Measurements from ENCODE around the gene CCSER1.

Gene CCSER1

DNA sequence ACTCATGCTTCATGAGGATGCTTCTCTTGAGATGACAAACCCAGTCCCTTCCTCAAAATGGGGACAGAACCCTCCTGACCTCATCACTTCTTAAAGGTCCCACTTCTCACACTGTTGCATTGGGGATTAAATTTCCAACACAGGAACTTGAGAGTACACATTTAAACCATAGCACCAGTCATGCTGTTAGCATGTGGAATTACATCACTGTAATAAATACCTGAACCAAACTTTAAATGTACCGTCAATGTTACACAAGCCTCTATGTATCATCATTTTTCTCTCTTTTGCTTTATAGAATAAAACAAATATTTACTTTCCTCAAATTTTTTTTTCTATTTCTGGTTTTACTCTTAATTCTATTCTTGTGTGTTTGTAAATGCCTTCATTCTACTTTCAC, 448.2 kb downstream of the CCSER1 start:
- no peak overlapping the region for H3K4me3 ChIP-seq (ENCODE audit: low read length)
- H3K27me3 ChIP-seq (ENCODE audit: control insufficient read depth, insufficient read depth, low read length) = no peaks in the 10 kb centered on the region
- peaks cover 1% of the 10 kb centered on the region for H3K9me3 ChIP-seq (replicated peaks; ENCODE audit: low read length)
- H3K36me3 ChIP-seq (ENCODE audit: insufficient read depth, low read length) = no peaks in the 10 kb centered on the region
- H3K4me1 ChIP-seq (ENCODE audit: control insufficient read depth, insufficient read depth, low read length) = no peaks in the 10 kb centered on the region
- H3K4me2 ChIP-seq (ENCODE audit: low read length) = no peak overlapping the region
- no peak overlapping the region for H3K9ac ChIP-seq (ENCODE audit: low read depth, low read length)

DNA sequence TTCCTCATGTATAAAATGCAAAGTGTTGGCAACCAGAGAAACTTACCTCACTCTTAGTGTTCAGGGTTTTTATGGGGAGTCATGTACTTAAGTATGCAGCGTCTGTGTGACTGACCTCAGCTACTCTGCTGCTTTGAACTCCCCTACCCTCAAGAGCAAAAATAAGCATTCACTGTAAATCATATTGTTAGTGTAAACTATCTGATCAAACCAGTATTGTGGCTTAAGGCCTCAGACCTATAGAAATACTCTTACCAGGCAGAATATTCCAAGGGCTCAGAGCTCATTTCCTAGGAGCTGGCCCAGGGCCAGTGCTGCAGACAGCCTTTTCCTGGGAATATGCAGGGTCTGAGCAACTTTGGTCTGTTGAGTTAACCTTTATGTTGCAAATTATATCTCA, 453.1 kb downstream of the CCSER1 start:
- Histone ChIP-seq H3K36me3 (ENCODE audit: insufficient read depth, low read length) (no peaks in the 10 kb centered on the region), H3K4me1 (ENCODE audit: control insufficient read depth, insufficient read depth, low read length) (no peaks in the 10 kb centered on the region), H3K27me3 (ENCODE audit: control insufficient read depth, insufficient read depth, low read length) (no peaks in the 10 kb centered on the region), H3K4me3 (ENCODE audit: low read length) (no peak overlapping the region), H3K4me2 (ENCODE audit: low read length) (no peak overlapping the region), H3K9ac (ENCODE audit: low read depth, low read length) (no peak overlapping the region), H3K9me3 (replicated peaks; ENCODE audit: low read length) (no peaks in the 10 kb centered on the region)

DNA sequence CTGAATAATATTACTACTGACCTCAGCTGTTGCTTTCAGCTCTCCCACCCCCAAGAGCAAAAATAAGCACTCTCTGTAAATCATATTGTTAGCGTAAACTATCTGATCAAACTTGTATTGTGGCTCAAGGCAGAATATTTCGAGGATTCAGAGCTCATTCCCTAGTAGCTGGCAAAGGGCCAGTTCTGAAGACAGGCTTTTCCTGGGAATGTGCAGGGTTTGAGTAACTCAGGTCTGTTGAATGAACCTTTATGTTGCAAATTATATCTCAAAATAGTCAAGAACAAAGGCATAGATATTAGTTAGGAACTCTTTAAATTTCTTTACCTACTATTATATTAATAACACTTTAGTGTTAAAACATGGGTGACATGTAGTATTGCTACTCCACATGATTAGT, 454.9 kb downstream of the CCSER1 start:
- Histone ChIP-seq H3K27me3 (ENCODE audit: control insufficient read depth, insufficient read depth, low read length) (no peaks in the 10 kb centered on the region), H3K9ac (ENCODE audit: low read depth, low read length) (no peak overlapping the region), H3K36me3 (ENCODE audit: insufficient read depth, low read length) (no peaks in the 10 kb centered on the region), H3K4me3 (ENCODE audit: low read length) (no peak overlapping the region), H3K4me1 (ENCODE audit: control insufficient read depth, insufficient read depth, low read length) (no peaks in the 10 kb centered on the region), H3K4me2 (ENCODE audit: low read length) (no peak overlapping the region), H3K9me3 (replicated peaks; ENCODE audit: low read length) (no peaks in the 10 kb centered on the region)

GRCh38 chr4:90584051-90584450, 456.9 kb downstream of the CCSER1 start:
- no peaks in the 10 kb centered on the region for H3K27me3 ChIP-seq (ENCODE audit: control insufficient read depth, insufficient read depth, low read length)
- no peak overlapping the region for H3K9ac ChIP-seq (ENCODE audit: low read depth, low read length)

DNA sequence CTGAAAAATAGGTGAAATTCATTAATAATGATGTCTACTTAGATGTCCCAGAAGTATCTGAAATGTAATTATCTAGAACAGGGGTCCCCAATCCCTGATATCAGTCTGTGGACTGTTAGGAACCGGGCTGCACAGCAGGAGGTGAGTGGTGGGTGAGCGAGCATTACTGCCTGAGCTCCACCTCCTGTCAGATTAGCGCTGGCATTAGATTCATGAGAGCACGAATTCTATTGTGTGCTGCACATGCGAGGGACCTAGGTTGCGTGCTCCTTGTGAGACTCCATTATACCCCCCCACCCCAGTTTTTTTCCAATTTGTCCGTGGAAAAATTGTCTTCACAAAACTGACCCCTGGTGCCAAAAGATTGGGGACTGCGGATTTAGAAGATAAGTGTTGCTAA, 458.8 kb downstream of the CCSER1 start:
- Histone ChIP-seq H3K36me3 (ENCODE audit: insufficient read depth, low read length) (no peaks in the 10 kb centered on the region), H3K4me1 (ENCODE audit: control insufficient read depth, insufficient read depth, low read length) (no peaks in the 10 kb centered on the region), H3K9me3 (replicated peaks; ENCODE audit: low read length) (no peaks in the 10 kb centered on the region), H3K9ac (ENCODE audit: low read depth, low read length) (no peak overlapping the region), H3K4me2 (ENCODE audit: low read length) (no peak overlapping the region), H3K27me3 (ENCODE audit: control insufficient read depth, insufficient read depth, low read length) (no peaks in the 10 kb centered on the region), H3K4me3 (ENCODE audit: low read length) (no peak overlapping the region)

More at GRCh38 chr4:90584051-90584450, 456.9 kb downstream of the CCSER1 start:
- no peaks in the 10 kb centered on the region for H3K4me1 ChIP-seq (ENCODE audit: control insufficient read depth, insufficient read depth, low read length)
- H3K9me3 ChIP-seq (replicated peaks; ENCODE audit: low read length) = no peaks in the 10 kb centered on the region
- H3K36me3 ChIP-seq (ENCODE audit: insufficient read depth, low read length) = no peaks in the 10 kb centered on the region
- no peak overlapping the region for H3K4me2 ChIP-seq (ENCODE audit: low read length)
- H3K4me3 ChIP-seq (ENCODE audit: low read length) = no peak overlapping the region

DNA sequence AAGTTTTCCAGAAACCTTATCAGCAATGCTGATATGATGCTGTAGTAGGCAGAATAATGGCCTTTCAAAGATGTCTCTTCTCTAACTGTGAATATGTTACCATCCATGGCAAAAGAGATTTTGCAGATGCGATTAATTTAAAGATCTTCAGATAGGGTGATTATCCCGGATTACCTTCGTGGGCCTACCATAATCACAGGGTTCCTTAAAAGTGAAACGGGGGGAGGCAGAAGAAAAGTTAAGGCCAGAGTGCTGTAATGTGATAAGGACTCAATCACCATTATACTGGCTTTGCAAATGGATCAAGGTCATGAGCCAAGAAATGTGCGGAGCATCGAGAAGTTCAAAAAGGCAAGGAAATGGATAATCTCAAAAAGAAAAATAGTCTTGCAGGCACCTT, 459.6 kb downstream of the CCSER1 start:
- H3K4me3 ChIP-seq (ENCODE audit: low read length) = no peak overlapping the region
- no peak overlapping the region for H3K4me2 ChIP-seq (ENCODE audit: low read length)
- no peaks in the 10 kb centered on the region for H3K9me3 ChIP-seq (replicated peaks; ENCODE audit: low read length)
- no peaks in the 10 kb centered on the region for H3K4me1 ChIP-seq (ENCODE audit: control insufficient read depth, insufficient read depth, low read length)
- H3K9ac ChIP-seq (ENCODE audit: low read depth, low read length) = no peak overlapping the region
- H3K27me3 ChIP-seq (ENCODE audit: control insufficient read depth, insufficient read depth, low read length) = no peaks in the 10 kb centered on the region
- H3K36me3 ChIP-seq (ENCODE audit: insufficient read depth, low read length) = no peaks in the 10 kb centered on the region

GRCh38 chr4:90597927-90598326, 470.7 kb downstream of the CCSER1 start:
- Histone ChIP-seq H3K4me1 (ENCODE audit: control insufficient read depth, insufficient read depth, low read length) (no peaks in the 10 kb centered on the region), H3K9me3 (replicated peaks; ENCODE audit: low read length) (peaks cover 5% of the 10 kb centered on the region), H3K36me3 (ENCODE audit: insufficient read depth, low read length) (no peaks in the 10 kb centered on the region), H3K4me3 (ENCODE audit: low read length) (no peak overlapping the region), H3K27me3 (ENCODE audit: control insufficient read depth, insufficient read depth, low read length) (no peaks in the 10 kb centered on the region), H3K4me2 (ENCODE audit: low read length) (no peak overlapping the region), H3K9ac (ENCODE audit: low read depth, low read length) (no peak overlapping the region)

GRCh38 chr4:90598741-90599140, 471.5 kb downstream of the CCSER1 start:
- no peaks in the 10 kb centered on the region for H3K4me1 ChIP-seq (ENCODE audit: control insufficient read depth, insufficient read depth, low read length)
- no peaks in the 10 kb centered on the region for H3K36me3 ChIP-seq (ENCODE audit: insufficient read depth, low read length)
- peaks cover 5% of the 10 kb centered on the region for H3K9me3 ChIP-seq (replicated peaks; ENCODE audit: low read length)
- H3K4me2 ChIP-seq (ENCODE audit: low read length) = no peak overlapping the region
- no peaks in the 10 kb centered on the region for H3K27me3 ChIP-seq (ENCODE audit: control insufficient read depth, insufficient read depth, low read length)
- no peak overlapping the region for H3K9ac ChIP-seq (ENCODE audit: low read depth, low read length)
- H3K4me3 ChIP-seq (ENCODE audit: low read length) = no peak overlapping the region

DNA sequence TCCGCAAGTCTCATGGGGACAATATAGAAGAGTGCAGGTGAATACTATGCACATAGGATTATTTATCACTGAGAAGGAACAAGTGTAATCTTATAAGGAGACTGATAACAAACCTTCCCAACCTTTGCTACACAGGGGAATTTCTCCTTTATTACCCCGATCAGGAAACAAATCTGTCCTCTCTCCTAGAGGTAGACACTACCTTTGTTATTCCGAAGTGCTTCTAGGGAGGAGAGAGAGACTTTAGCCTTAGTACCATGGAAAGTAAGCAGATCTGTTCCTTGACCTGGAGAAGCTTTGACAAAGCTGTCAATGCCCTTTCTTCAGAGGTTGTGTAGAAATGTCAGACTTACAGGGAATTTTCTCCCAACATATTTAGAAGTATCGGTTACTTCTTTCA, 475.5 kb downstream of the CCSER1 start:
- no peaks in the 10 kb centered on the region for H3K36me3 ChIP-seq (ENCODE audit: insufficient read depth, low read length)

DNA sequence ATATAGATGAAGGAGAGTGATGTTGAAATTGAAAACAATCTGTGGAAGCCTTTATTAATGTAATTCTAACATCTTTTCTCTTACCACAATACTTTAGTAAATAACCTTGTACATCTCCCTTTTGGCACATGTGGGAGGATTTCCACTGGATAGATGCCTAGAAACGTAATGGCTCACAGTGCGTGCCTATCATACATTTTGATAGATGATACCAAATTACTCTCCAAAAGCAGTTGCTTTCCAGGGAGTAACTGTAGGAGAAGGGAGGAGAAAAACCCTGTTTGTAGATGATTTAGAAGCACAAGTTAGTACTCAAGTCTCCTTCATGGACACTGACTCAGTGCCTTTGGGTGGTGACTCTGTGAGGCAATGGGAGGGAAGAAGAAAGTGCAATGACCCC, 476.3 kb downstream of the CCSER1 start:
- Histone ChIP-seq H3K9ac (ENCODE audit: low read depth, low read length) (no peak overlapping the region), H3K4me1 (ENCODE audit: control insufficient read depth, insufficient read depth, low read length) (no peaks in the 10 kb centered on the region), H3K9me3 (replicated peaks; ENCODE audit: low read length) (peaks cover 5% of the 10 kb centered on the region), H3K4me3 (ENCODE audit: low read length) (no peak overlapping the region), H3K4me2 (ENCODE audit: low read length) (no peak overlapping the region), H3K27me3 (ENCODE audit: control insufficient read depth, insufficient read depth, low read length) (no peaks in the 10 kb centered on the region), H3K36me3 (ENCODE audit: insufficient read depth, low read length) (no peaks in the 10 kb centered on the region)

More for the DNA sequence above, 475.5 kb downstream of the CCSER1 start:
- Histone ChIP-seq H3K27me3 (ENCODE audit: control insufficient read depth, insufficient read depth, low read length) (no peaks in the 10 kb centered on the region), H3K4me3 (ENCODE audit: low read length) (no peak overlapping the region), H3K9ac (ENCODE audit: low read depth, low read length) (no peak overlapping the region), H3K4me2 (ENCODE audit: low read length) (no peak overlapping the region), H3K4me1 (ENCODE audit: control insufficient read depth, insufficient read depth, low read length) (no peaks in the 10 kb centered on the region), H3K9me3 (replicated peaks; ENCODE audit: low read length) (peaks cover 5% of the 10 kb centered on the region)

GRCh38 chr4:90606781-90607180, 479.6 kb downstream of the CCSER1 start:
- Histone ChIP-seq H3K4me1 (ENCODE audit: control insufficient read depth, insufficient read depth, low read length) (no peaks in the 10 kb centered on the region), H3K9ac (ENCODE audit: low read depth, low read length) (no peak overlapping the region), H3K27me3 (ENCODE audit: control insufficient read depth, insufficient read depth, low read length) (no peaks in the 10 kb centered on the region), H3K36me3 (ENCODE audit: insufficient read depth, low read length) (no peaks in the 10 kb centered on the region), H3K9me3 (replicated peaks; ENCODE audit: low read length) (peaks cover 5% of the 10 kb centered on the region), H3K4me3 (ENCODE audit: low read length) (no peak overlapping the region), H3K4me2 (ENCODE audit: low read length) (no peak overlapping the region)

- H3K9ac ChIP-seq (ENCODE audit: low read depth, low read length) = no peak overlapping the region
- H3K4me1 ChIP-seq (ENCODE audit: control insufficient read depth, insufficient read depth, low read length) = no peaks in the 10 kb centered on the region
- peaks cover 4% of the 10 kb centered on the region for H3K9me3 ChIP-seq (replicated peaks; ENCODE audit: low read length)
- H3K36me3 ChIP-seq (ENCODE audit: insufficient read depth, low read length) = no peaks in the 10 kb centered on the region
- H3K4me3 ChIP-seq (ENCODE audit: low read length) = no peak overlapping the region
- no peak overlapping the region for H3K4me2 ChIP-seq (ENCODE audit: low read length)
- H3K27me3 ChIP-seq (ENCODE audit: control insufficient read depth, insufficient read depth, low read length) = no peaks in the 10 kb centered on the region
These were observed 487.2 kb downstream of the CCSER1 start for GRCh38 chr4:90614371-90614770.
